ENCODE results near the gene ADAMTS19.
A peak's percentile ranks its signal among the peaks of the same experiment; 100 is the strongest.

ADAMTS19 gene

DNA sequence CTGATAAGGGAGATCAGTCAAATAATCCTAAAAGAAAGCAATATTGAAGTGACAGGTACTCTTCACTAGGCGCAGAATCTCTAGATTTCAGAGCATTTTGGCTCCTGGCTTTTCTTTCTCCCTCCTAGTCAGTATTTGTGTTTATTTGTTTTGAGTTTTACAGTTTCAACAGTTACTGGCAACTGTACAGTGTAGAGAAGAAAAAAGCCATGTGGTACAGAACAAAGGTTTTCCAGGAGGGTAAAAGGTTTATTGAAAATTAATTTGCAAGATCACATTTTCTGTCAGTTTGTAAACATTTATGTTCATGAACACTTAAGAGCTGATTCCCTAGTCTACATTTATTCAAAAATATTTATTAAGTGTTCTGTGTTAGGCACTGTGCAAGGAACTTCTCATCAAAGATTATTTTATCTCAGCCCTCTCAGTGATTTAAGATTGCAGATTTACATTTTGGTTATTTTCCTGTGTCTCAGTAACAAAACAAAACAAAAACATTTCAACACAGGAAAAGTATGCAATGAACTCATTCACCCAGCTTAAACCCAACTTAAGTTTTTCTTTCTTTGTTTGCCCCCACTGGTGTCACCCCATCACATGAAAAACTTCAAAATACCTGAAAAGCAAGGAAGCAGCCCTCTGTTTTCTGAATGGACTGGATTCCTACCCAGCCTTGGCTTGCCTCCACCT, 300.7 kb downstream of the ADAMTS19 start:
- DNase-seq (ENCODE audit: low read depth, low spot score), result no peak

DNA sequence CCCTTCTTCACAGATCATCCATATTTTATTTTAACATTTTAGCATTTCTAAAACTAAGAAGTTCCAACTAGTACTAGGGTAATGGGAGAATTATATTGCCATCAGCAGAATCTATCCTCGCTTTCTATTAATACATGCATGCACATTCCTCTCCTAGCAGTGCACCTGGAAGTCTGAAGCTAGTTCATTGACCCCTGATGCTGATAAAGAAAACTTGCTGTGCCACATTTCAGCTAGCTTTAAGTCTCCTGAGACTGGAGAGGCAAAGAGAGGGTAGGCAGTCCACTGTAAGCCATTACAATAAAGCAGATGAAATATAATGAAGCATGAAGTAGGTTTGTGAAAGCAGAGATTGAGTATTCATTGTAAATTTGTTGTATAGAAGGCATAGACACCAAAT, 303.6 kb downstream of the ADAMTS19 start:
- no peak for DNase-seq (ENCODE audit: low read depth, low spot score)

DNA sequence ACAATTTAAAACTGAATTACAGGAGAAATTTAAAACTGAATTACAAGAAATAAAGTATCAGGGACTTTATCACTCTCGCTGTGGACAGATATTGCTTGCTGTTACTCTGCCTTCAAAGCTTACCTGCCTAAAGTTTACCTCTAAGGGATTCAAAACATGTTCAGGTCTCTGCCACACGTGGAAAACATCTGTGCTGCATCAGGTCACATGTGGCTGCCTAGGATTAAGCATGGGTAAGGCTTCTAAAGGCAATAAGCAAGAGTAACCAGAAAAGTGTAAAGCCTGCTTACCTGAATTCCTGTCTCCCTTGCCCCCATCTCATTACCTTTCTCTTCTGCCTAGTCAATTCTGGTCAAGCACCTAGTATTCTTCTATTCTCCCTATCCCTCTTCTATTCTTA, 306.7 kb downstream of the ADAMTS19 start:
- DNase-seq (ENCODE audit: low read depth, low spot score), result no peak

DNA sequence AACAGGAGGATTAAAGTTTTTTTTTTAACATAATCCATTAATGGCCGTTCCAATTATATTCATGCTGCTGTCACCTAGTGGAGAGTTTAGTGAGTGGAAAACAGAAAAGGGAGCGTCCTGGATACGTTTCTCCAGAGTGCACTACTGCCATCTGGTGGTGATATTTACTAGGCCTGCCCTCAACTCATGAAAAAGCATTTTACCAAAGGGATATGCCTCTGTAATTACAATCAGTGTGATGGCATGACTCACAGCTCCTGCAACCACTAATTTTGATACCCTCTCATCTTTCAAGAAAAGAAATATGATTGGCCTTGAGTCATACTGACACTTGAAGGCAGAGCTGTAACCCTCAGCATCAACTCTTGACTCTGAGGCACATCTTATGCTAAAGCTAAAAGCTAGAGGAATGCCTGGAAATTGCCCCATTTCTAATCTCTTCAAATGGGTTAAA, 307.9 kb downstream of the ADAMTS19 start:
- DNase-seq (ENCODE audit: low read depth, low spot score), result peak; percentile 7

DNA sequence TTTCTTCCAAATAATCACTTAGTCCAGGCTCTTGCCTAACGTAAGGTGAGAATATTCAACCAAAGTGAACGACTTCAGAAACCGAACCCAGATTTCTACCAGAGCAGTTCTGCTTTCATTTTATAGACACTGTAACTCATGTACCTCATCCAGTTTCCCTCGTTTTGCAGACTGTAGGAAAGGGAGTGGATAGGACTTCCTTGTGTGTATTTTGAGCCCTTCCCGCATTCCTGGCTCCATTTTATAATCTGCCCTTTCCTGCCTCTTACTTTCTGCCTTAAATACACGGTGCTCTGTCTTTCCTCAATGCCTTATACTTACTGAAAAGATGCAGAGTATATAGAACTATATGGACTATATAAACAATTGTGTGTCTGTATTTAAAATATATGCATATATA, 308.6 kb downstream of the ADAMTS19 start:
- no peak for DNase-seq (ENCODE audit: low read depth, low spot score)

DNA sequence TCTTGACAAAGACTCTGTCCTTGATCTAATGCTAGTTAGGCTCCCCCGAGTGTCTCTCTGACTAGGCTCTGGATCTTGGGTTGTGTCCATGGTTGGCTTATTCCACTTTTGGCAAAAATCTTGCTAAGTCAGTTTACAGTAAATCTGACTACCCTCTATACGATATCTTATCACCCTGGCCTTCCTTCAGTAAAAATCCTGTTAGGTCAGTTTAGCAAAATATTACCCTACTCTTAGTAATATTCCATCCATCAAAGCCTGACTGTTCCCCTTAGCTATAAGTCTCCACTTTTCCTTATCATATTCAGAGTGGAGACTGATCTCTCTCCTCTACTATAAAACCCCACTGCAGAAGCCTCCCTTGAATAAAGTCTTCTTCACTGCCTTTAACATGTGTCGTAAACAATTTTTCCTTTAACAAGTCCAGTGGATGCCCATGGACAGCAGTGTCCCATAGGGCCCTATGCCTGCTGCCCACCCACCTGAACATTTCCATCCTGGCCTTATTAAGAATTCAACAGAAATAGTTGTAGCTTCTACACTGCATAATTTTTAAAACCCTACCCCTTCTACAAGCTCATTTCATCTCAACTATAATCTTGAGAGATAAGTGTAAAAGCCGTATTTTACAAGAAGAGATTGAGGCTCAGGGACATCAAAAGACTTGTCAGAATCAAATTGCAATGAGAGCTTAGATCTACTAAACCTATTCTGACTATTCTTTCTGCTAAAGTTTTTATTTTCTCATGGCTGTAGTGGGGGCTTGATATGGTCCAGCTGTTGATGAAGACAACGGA, 310.1 kb downstream of the ADAMTS19 start:
- no peak for DNase-seq (ENCODE audit: low read depth, low spot score)

DNA sequence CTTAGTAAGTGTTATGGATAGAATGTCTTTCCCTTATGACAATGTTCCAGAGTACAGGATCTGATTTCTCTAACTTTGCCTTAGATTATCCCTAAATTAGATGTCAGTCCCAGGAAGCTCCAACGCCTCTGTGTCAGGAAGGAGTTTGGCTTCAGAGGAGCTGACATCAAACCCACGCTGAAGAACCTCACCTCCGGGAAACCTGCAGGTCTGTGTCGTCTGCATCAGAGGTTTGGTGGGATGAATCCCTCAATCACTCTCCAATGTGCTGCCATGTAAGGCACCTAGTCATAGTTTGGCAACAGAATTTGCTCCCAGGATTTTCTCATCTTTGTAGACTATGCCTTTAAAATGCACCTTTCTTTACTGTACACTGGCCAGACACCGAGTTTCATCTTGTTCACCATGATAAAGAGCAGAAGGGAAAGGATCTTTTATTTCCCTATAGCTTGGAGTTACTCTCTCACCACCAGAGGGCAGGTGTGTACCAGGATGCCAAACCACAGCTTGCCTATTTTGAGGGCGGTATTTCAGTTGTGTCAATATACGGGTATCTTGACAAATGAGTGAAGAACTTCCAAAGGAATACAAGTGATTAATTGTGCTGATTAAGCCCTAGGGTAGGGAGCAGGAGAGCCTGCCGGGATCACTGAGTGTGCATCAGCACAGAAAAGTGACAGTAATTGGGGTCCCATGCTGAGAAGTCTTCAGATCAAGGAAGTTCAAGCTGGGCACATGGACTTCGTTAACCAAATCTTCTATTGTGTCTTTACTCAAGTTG, 311.1 kb downstream of the ADAMTS19 start:
- DNase-seq (ENCODE audit: low read depth, low spot score), result peak; percentile 4

DNA sequence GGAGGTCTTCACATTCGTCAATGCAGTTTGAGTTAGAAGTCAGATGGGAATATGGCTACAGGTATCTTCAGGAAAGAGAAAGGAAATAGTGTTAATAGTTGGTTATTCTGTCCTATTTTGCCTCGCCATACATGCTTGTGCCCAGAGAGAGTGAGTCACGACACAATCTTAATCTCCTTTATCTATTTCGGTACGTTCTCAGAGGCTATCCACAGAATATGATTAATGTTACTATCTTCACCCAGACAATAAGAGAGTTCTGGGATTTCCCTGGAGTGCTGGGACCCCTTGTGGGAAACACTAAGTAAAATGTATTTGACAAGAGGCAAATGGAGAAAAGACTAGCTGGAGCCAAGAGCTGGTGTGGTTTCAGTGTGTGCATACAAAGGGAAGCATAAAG, 313.3 kb downstream of the ADAMTS19 start:
- no peak for DNase-seq (ENCODE audit: low read depth, low spot score)

DNA sequence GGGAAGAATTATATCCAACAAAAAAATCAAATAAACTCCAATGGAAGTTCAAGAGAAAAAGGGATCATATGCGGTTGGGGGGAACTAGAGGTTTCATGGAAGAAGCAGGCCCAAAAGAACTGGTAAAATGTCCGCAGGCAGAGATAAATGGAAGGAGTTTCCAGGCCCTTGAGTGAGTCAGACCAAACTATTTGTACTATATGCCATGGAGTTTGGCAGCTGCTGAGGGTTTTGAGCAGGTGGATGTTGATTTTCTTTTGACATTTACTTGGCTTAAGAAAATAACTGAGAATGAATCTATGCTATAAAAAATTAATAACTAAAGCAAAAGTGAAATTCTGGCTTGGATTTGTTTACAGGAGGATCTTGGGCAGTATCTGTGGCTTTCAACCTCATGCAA, 321.5 kb downstream of the ADAMTS19 start:
- no peak for DNase-seq (ENCODE audit: low read depth, low spot score)

All from activated naive CD8-positive, alpha-beta T cell treated with anti-CD3 and anti-CD28 coated beads, Interleukin-2, amount 50 U/mL, for 16 hours (primary cell).